Measurements from ENCODE around the gene KIF12. TPM values are rescaled to one million over a fixed set of nuclear protein-coding genes. Genes with fewer than 3 reads are reported as not detected.
A peak's percentile ranks its signal among the peaks of the same experiment; 100 is the strongest.
"Not testable (repeated sequence)": the region's sequence is repeated elsewhere in the genome, so short reads cannot be mapped to it uniquely, and the experiment has no call there.

Gene KIF12
- 0.12 TPM in 1 of 2 replicates, not detected in the other for total RNA-seq (2014; rRNA removed; shearing (Covaris generic))

DNA sequence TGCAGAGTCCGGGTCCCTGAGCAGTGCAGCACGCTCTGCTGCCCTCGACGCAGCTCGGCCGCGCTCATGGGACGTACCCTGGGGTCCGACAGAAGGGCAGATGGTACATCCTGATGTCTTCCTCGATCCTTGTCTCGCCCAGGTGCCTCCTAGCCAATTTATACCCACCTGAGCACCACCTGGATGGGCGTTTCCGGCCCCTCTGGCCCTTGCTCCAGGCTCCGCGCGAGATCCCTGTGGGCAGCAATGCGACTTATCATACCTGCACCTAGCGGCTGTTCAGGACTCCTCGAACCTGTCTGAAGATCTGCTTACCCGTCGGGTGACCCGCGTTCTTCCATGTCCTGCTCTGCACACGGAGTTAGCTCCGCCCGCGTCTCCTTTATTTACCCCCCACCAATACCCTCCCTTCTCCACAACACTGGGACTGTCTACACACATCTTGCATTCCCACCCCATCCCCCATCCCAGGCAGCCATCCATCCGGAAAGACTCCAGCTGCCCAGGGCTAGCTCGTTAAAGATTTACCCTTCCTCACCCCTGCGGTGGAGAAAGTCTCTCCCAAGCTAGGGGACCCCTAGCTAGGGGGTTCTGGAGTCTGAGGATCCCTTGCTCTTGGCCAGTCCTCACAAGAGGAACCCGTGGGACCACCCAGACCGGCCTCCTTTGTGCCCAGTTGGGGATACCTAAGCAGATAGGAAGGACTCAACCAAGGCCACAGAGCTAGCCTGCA lies at the start of gene KIF12:
Gene KIF12 (minus strand): TSS at position 357 of the 733 bp plus-strand sequence. CDS start 16 bp downstream, at position 341.
- peak; percentile 20 for DNase-seq (ENCODE audit: low read depth)

DNA sequence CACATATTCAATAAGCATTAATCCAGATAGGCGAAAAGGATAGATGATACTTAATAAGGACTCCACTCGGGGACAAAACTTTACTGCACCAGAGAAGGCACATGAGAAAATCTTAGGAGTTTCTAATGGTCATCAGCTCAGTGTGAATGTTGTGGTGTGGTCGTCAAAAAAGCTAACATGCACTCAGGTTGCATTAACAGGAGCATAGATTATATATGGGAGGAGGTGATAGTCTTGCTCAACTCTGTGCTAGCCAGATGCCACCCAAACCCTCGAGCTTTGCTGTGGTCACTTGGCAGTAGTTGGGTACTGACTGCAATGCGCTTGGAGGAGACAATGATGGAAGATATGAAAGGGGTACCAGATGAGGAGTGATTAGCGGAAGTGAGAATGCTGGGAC lies 47.6 kb upstream of the KIF12 start:
- no peak for DNase-seq (ENCODE audit: low read depth)

DNA sequence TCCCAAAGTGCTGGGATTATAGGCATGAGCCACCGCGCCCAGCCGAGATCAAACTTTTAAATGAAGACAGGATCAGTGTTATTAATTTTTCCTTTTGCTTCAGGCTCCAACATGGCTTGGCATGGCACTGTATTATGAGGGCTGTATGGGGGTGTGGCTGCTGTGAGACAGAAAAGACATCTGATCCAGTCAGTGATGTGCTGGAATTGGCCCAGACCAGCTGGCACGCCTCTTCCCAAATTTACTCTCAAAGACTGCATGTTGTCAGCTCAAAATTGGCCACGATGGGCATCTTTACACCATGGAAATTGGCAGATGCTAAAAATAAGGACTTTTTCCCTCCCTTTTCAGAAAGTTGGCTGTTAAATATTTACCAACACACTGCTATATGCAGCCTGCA lies 44.1 kb upstream of the KIF12 start:
- DNase-seq (ENCODE audit: low read depth) = no peak

DNA sequence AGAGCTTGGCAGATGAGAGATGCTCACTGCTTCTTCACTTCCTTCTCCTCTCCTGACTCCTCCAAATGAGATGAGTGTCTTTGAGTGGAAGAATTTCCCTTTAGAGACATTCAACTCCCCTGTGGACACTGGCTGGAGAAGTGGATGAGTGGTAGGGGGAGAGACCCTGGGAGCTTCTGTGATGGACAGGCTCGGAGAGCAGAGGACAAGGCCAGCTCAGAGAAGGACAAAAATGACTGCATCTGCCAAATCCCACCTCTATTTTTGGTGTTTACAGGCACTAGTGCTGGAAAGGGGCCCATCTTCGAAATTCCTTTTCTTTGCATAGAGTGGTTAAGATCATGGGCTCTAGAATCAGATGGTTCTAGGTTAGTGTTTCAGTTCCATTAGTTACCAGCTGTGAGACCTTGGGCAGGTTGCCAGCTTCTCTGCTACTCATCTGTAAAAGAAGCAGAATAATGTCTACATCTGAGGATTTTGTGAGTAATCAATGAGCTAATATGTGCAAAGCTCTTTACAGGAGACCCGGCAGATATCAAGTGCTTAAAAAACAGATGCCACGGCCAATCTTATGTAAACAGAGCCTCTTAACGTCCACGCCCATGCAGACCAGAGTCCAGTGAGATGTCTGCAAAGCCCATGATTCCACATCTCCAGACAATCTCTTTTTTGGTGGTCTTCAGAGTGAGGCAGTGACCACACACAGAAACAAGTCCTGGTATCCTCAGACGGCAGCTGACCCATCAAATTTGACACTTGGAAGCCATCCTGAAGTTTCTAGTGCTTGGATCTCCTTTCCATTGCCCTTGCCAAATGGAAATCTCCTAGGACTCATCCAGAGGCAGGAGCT lies 42.7 kb upstream of the KIF12 start:
- DNase-seq (ENCODE audit: low read depth) = no peak

DNA sequence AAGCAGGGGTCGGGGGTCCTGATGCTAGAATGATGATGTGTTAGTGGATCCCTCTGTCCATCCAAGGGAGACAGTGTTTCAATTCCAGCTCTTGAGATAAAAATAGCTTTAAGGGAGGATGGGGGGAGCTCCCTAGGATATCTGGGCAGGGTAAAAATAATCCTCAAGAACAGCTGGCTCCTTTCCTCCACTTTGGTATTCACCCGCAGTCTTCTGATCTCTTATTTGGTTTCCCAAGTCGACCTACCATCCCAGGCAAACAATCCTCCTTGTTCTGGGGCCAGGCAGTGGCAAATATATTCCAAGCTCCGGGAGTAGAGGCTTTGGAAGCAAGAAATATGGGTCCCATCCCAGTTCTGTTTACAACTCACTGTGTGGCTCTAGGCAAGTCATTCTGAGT lies 41.8 kb upstream of the KIF12 start:
- no peak for DNase-seq (ENCODE audit: low read depth)

DNA sequence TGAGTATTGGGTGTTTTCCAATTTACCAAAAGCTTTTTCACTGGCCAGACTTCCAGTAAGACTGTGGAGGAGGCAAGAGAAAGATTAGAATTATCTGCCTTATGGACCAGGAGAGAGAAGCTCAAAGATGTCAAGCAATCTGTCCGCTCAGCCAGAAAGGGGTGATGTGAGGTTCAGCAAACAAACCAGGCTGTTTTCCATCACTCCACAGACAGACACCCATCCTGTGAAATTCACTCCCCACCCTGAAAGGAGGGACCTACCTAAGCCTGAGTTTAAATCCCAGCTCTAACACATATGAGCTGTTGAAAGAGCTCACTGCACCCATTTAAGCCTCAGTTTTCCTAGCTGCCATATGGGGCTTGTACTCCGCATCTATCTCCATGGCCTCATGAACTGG lies 41.3 kb upstream of the KIF12 start:
- no peak for DNase-seq (ENCODE audit: low read depth)

DNA sequence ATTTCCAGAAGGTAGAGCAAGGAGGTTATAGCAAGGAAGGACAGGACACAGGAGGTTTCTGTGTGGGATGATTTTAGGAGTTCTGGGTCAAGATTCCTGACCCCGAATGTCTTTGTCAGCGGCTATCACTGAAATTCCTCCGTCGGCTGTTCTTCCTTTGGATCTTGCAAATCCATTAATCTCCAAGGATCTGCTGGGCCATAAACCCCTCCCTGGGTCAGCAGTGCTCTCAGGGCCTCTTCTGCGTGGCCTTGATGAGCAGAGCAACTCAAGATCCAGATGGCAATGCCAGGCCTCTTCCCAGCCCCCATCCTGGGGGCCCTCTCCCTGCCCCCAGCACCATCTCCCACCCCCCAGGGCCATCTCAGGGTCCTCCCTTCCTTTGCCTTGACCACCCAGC lies 40.0 kb upstream of the KIF12 start:
- no peak for DNase-seq (ENCODE audit: low read depth)

DNA sequence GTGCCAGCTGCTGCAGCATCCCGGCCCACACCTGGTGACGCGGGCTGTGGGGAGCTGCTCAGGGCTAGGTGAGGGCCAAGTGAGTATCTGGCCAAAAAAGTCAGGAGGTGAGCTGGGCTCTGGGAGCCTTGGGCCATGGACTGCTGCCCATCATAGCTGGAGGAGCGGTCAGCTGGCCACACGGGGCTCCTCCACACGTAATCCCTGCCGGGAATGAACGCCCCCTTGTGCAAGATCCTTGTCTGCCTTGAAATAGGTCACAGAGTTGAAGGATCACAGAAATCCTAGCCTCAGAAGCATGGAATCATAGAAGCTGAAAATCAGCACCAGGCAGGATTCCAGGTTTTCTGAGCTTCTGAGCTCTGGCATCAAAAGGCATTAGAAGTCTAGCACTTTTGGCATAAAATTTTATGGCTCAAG lies 39.5 kb upstream of the KIF12 start:
- no peak for DNase-seq (ENCODE audit: low read depth)

DNA sequence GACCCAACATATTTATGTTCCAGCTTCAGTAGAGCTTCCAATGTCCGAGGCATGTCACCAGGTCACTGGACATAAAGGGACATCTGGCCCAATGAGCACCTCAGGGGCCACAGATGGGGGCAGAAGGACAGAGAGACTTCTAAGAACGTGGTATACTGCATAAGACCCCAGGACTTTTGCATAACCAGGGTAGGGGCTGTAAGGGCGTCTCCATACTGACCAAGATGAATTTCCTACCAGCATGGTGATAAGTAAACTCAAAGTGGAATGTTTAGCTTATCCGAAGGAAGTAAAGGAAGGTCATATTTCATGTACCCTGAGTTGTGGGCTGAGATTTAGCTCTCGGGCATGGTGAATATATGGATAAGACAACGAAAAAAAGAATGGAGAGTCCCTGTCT lies 38.7 kb upstream of the KIF12 start:
- DNase-seq (ENCODE audit: low read depth) = no peak

DNA sequence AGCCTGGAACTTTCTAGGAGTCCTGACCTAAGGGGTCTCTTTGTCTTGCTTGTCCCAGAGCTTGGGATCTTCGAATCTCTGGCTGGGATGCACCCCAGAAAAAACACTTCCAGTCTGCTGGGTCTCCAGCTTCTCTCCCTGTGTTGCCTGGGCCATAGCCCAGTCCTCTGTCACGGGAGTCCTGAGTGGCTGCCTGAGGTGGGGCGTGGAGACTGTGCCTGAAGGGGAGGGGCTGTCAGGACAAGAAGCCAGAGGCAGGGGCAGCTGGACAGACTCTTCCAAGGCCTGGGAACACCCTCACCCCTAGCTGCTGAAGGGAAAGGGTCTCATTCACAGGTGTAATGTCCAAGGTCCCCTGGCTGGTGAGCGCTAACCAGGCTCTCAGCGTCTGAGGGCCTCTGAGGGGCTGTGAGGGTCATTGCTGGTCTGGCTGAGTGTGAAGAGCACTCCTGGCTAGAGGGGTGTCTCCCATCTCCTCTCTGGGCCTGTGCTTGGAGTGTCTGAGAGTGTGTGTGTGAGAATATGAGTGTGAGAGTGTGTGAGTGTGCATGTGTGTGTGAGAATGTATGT lies 35.8 kb upstream of the KIF12 start:
- DNase-seq (ENCODE audit: low read depth) = no peak

DNA sequence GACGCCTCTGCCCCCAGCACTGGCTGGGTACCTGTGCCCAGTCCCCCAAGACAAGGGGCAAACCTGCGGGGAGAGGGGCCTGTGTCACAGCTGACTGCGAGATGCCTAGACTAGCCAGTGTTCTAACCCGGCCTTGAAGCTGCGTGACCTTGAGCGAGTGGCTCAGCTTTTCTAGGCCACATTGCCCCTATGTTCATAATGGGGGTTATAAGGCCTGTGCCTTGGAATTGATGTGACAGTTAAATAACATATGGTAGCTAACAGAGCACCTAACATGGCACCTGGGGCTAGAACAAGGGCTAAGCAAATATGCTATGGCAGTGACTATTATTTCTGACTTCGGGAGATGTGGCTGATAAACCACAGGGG lies 33.4 kb upstream of the KIF12 start:
- DNase-seq (ENCODE audit: low read depth) = no peak

DNA sequence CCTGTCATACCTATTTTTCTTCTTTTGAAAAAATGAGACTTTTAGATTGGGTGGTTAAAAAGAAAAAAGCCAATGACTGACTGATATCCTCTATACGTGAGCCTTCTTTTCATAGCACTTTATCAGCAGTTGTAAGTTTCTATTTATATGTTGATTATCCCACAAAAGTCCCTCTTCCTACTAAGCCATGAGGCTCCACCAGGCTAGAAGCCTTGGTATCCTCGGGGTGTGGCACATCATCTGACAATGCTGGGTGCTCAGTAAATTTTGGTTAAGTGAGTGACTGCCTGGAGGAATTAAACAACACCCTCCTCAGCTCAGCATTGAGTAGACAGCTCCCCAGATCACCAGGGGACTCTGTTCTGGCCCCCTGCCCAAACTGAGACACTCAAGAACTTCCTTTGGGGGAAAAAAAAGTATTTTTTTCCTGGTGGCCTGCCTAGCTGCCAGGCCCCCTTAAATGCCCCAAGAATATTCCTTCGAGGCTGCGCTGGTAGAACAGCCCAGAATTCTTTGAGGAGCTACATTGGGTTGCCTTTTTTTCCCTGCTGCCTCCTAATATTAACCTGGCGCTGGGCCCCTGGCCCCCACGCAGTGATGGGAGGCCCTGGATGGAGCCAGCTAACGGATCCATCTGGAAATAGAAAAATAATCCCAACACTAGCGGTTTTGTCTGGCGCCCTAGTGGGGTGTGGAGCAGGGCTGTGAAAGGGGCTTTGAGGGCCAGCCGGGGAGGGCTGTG lies 32.9 kb upstream of the KIF12 start:
- DNase-seq (ENCODE audit: low read depth) = no peak

DNA sequence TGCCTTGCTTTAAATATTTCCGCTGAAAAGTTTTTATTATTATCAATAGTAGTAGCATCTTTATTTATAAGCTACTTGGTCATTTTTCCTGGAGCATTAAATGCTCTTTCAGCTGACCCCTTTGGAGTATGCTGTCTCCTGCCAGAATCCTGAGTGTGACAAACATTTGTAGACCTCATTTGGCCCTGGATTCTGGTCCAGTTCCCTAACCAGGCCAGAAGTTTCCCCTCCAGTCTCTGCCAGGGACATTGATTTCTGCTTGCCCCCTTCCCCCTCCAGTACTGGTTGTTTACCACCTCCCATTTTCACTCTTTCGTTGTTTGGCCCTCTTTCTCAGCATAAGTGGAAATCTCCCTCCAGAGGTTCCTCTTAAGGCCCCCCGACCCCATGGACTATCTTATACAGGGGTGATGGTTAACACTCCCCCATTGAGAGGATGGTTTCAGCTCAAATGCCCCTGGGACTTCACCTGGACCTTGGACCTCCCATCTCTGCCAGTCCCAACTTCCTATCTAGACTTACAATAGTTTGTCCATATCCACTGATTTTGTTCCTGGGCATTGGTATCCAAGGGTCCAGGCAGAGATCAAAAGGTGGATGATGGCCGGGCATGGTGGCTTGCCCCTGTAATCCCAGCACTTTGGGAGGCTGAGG lies 31.7 kb upstream of the KIF12 start:
- DNase-seq (ENCODE audit: low read depth) = no peak

DNA sequence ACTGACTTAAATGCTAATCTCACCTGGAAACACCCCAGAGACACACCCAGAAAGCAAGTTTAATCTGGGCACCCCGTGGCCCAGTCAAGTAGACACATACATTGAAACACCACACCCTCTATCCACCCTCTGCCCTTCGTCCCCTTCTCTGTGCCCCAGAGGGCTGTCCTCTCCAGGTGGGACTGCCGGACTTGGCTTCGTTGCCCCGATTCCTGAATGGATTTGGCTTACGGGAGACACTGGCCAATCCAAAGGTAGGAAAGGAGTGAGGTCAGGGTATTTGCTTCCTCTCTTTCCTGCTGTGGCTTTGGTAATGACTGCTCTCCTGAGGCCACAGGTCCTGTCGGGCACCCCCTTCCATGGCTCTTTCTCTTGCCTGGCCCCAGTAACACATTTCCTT lies 31.0 kb upstream of the KIF12 start:
- no peak for DNase-seq (ENCODE audit: low read depth)

DNA sequence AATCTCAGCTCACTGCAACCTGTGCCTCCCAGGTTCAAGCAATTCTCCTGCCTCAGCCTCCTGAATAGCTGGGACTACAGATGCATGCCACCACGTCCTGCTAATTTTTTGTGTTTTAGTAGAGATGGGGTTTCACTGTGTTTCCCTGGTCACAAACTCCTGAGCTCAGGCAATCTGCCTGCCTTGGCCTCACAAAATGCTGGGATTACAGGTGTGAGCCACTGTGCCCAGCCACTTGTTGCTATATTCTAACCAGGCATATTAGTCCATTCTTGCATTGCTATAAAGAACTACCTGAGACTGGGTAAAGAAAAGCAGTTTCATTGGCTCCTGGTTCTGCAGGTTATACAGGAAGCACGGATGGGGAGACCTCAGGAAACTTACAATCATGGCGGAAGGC lies 29.7 kb upstream of the KIF12 start:
- not testable (repeated sequence) for DNase-seq (ENCODE audit: low read depth)

DNA sequence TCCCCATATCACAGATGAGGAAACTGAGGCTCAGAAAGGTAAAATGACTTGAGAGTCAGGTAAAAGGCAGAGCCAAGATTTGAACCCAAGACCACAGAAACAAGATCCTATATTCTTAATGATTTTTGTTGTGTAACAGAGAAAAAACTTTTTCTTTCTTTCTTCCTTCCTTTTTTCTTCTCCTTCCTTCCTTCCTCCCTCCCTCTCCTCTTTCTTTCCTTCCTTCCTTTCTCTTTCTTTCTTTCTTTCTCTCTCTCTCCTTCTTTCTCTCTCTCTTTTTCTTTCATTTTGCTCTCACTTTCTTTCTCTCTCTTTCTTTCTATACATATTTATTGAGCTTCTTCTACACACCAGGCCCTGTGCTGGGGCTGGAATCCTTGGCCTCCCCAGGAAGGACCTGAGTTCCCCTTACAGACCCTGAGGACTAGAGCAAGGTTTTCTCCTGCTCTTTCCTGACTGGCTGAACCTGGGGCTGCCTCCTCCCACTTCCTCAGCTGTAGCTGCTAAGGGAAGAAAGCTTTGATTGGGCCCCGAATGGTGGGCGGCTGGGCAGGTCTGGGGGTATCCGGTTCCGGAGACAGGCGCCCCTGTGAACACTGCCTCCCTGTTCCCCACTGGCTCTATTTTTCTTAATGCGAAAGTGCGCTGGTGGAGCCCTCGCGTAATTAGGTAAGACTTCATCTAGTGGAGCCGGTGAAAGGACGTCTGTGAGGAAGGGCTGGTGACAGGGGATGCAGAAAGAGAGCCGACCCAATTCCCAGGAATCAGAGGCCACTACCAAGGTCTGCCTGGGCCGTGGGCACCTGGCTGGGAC lies 27.4 kb upstream of the KIF12 start:
- no peak for DNase-seq (ENCODE audit: low read depth)

DNA sequence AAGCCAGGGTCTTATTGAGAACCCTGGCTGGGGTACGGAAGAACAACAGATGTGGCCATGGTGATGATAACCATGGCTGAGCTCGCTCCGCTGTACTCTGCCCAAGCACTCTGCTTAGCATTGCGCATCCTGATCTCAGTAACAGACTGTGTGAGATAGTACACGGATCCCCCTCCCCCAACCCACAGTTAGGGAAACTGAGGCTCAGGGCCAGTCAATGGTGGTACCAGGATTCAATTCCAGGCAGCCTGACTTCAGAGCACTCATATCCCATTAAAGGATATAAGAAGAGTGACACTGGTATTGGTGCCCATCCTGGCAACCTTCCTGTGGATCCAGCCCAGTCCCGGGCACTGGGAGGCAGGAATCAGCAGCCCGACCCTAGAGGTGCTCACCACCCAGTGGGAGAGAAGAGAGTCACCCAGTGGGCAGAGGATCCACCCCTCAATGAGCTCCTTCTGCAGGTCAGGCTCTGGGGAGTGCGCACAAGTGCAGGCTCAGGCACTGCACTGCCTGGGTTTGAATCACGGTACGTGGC lies 26.5 kb upstream of the KIF12 start:
- no peak for DNase-seq (ENCODE audit: low read depth)

DNA sequence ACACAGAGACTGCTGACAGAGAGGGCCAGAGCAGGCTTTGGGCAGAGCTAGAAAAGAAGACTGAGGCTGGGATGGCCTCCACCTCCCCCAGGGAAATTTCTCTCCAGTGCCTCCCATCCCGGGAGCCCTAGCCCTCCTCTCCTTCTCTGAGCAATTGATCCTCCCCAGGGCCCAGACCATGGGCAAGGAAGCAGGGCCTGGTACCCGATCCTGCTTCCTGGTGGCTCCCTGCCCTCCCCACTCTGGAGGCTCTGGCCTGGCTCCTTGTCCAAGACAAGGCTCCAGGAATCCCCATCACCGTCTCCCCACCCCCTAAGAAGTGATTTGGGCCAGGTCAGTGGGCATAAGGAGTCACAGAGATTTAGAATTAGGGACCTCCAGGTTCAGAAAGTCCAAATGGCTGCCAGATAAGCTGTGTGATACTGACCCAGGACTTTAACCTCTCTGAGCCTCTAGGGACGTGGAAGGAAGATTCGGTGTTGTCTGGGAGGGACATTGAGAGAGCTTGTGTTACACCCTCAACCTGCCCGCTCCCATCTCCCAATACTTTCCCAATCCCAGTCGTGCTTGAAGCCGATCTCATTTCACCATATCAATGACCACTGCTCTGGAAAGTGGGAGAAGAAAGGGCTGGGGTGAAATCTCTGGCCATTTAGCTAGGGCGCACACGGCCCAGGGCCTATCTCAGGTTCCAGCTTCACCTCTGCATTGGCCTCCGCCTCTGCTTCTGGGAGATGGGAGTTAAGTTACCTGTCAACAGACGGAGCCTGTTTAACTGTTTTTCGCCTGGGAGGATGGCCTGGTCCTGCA lies 25.8 kb upstream of the KIF12 start:
- DNase-seq (ENCODE audit: low read depth) = no peak

DNA sequence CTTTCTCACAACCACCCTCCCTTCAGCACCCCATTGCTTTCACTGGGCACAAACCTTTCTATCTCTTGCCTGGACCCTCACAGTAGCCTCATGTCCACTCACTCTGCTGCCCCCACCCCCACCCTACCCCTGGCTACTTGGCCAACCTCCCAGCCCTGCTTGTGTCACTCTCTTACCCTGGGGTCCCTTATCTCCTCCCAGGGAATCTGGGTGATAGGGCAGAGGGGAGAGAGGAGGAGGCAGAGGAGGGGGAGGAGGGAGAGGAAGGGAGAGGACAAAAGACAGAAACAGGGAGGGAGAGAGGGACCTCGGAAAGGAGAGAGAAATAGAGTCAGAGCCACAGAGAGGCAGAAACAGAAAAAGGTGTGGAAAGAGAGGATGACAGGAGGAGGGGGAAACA lies 25.0 kb upstream of the KIF12 start:
- no peak for DNase-seq (ENCODE audit: low read depth)

All from M059J (cell line).